Mammary epithelial cell (primary cell): ENCODE measurements around the gene GUCY2D.

ENCODE experiments used
- CTCF ChIP-seq, 2 donors: IDR thresholded peaks in 1 of 2; conservative IDR thresholded peaks in 1 of 2; 2 replicates each; pipeline ENCODE4 v1.5.1; 2011 to 2012; ENCODE audit warnings: inconsistent platforms in 2 of 2, low read length in 2 of 2, mild to moderate bottlenecking in 2 of 2, control low read depth in 1 of 2, low read depth in 1 of 2; ENCODE audit not compliant: insufficient read depth in 1 of 2; ENCODE audit errors: extremely low read depth in 1 of 2
- EZH2 ChIP-seq: IDR thresholded peaks from 2 replicates; pipeline ENCODE4 v1.6.1; 2012; ENCODE audit warnings: low read length, inconsistent platforms, borderline replicate concordance

- TF ChIP-seq EZH2 (no peak), CTCF (conservative IDR thresholded peaks at IDR 0.05 in 1 of 2, IDR thresholded peaks at IDR 0.05 in 1 of 2; ENCODE audit: extremely low read depth in 1 of 2, insufficient read depth in 1 of 2, low read depth in 1 of 2, low read length in 2 of 2) (no peak)
These were observed 61.5 kb downstream of the GUCY2D start for GRCh38 chr17:8063761-8064534.
